Subcutaneous abdominal adipose tissue (tissue), 5 donors: ENCODE measurements around the gene PIEZO2.

ENCODE experiments used
- H3K27ac ChIP-seq: one replicate; pipeline ENCODE4 v1.7.0; 2013; ENCODE audit warnings: low read depth, mild to moderate bottlenecking, inconsistent platforms, low read length, moderate library complexity
- H3K27me3 ChIP-seq, 5 donors: one replicate each; pipeline ENCODE4 v1.7.0; 2013; ENCODE audit warnings: low read length in 5 of 5, inconsistent platforms in 1 of 5; ENCODE audit not compliant: control insufficient read depth in 5 of 5, insufficient read depth in 4 of 5
- H3K36me3 ChIP-seq, 5 donors: one replicate each; pipeline ENCODE4 v1.7.0; 2013; ENCODE audit warnings: low read length in 5 of 5; ENCODE audit not compliant: control insufficient read depth in 5 of 5, insufficient read depth in 5 of 5
- H3K4me1 ChIP-seq, 5 donors: one replicate each; pipeline ENCODE4 v1.7.0; 2013; ENCODE audit warnings: low read length in 5 of 5, mild to moderate bottlenecking in 3 of 5, moderate library complexity in 1 of 5; ENCODE audit not compliant: control insufficient read depth in 5 of 5, insufficient read depth in 5 of 5
- H3K4me3 ChIP-seq, 5 donors: one replicate each; pipeline ENCODE4 v1.7.0; 2013; ENCODE audit warnings: low read length in 5 of 5, low read depth in 1 of 5
- H3K9ac ChIP-seq, 5 donors: one replicate each; pipeline ENCODE4 v1.7.0; 2013; ENCODE audit warnings: low read length in 5 of 5, mild to moderate bottlenecking in 4 of 5, moderate library complexity in 3 of 5
- H3K9me3 ChIP-seq, 5 donors: one replicate each; pipeline ENCODE4 v1.7.0; 2013; ENCODE audit warnings: low read length in 5 of 5; ENCODE audit not compliant: control insufficient read depth in 5 of 5
- donor health status: healthy.
- donor health status: healthy.
- donor health status: healthy.
- donor health status: healthy.
- donor health status: healthy.

The PIEZO2 gene

DNA sequence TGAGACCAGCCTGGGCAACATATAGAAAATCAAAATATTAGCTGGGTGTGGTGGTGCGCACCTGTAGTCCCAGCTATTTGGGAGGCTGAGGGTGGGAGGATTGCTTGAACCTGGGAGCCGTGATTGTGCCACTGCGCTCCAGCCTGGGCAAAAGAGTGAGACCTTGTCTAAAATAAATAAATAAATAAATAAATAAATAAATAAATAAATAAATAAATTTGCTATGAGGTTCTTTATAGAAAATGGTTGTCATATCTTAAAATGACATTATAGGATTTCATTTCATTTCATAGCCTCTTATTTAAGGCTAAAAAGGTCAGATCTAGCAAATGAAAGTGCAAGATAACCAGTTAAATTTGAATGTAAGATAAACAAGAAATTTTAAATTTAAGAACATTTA lies 430.6 kb downstream of the PIEZO2 start:
- H3K27ac ChIP-seq, result no peak overlapping the region
- no peaks in the 10 kb centered on the region for H3K4me1 ChIP-seq
- H3K36me3 ChIP-seq, result no peaks in the 10 kb centered on the region
- no peaks in the 10 kb centered on the region for H3K9me3 ChIP-seq
- no peak overlapping the region for H3K9ac ChIP-seq
- H3K27me3 ChIP-seq, result no peaks in the 10 kb centered on the region
- no peak overlapping the region for H3K4me3 ChIP-seq

- Histone ChIP-seq H3K9ac (no peak overlapping the region), H3K4me1 (no peaks in the 10 kb centered on the region), H3K9me3 (no peaks in the 10 kb centered on the region), H3K27me3 (no peaks in the 10 kb centered on the region), H3K36me3 (no peaks in the 10 kb centered on the region), H3K4me3 (no peak overlapping the region), H3K27ac (no peak overlapping the region)
Measured at GRCh38 chr18:10715791-10716190, 433.6 kb downstream of the PIEZO2 start.

DNA sequence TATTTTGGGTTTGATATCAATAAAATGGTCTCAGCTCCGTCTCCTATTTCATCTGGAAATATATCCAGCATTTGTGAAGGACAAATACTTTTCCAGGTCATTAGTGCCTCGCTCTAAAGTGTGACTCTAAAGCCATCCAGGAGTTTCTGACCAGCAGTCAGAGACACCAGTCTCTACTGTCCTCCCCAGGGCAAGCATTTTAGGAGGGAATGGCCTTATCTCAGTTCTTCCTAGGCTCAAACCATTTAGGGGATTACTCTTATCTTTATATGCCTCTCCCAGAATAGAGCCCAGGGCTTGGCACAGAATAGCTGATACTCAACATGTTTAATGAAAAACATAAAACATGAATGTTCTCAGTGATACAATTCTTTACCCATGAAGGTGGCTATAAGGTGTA lies 436.0 kb downstream of the PIEZO2 start:
- no peak overlapping the region for H3K4me3 ChIP-seq
- no peaks in the 10 kb centered on the region for H3K27me3 ChIP-seq
- H3K9me3 ChIP-seq, result no peaks in the 10 kb centered on the region
- no peak overlapping the region for H3K27ac ChIP-seq
- no peaks in the 10 kb centered on the region for H3K4me1 ChIP-seq
- H3K9ac ChIP-seq, result no peak overlapping the region
- no peaks in the 10 kb centered on the region for H3K36me3 ChIP-seq

GRCh38 chr18:10707294-10707693 lies 442.1 kb downstream of the PIEZO2 start:
- no peaks in the 10 kb centered on the region for H3K9me3 ChIP-seq
- peaks cover 0 to 3% (median 0%) of the 10 kb centered on the region in 5 donors for H3K27me3 ChIP-seq
- no peak overlapping the region for H3K4me3 ChIP-seq
- no peaks in the 10 kb centered on the region for H3K36me3 ChIP-seq
- H3K27ac ChIP-seq, result no peak overlapping the region
- no peaks in the 10 kb centered on the region for H3K4me1 ChIP-seq
- no peak overlapping the region for H3K9ac ChIP-seq

DNA sequence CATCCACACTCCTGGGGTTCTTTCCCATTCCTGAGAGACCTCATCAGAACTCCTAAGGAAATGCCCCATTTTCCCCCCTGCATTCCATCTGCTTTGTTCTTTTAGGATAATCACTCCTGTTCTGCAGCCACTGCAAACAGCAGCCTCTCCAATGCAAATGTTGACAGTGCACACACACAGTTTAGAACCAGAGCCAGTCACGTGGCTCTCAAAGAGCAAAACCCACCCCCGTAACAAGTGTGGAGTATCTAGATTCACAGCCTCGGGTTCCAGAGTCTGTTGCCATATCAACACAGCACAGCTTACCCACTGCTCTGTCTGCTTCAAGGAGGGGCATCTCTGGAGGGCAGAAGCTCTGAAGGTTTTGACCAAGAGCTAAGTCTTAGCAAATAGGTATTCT lies 443.6 kb downstream of the PIEZO2 start:
- H3K9me3 ChIP-seq, result peaks cover 0 to 2% (median 0%) of the 10 kb centered on the region in 5 donors
- H3K27me3 ChIP-seq, result peaks cover 0 to 3% (median 0%) of the 10 kb centered on the region in 5 donors
- no peak overlapping the region for H3K27ac ChIP-seq
- no peaks in the 10 kb centered on the region for H3K4me1 ChIP-seq
- H3K4me3 ChIP-seq, result no peak overlapping the region
- H3K36me3 ChIP-seq, result no peaks in the 10 kb centered on the region
- no peak overlapping the region for H3K9ac ChIP-seq

DNA sequence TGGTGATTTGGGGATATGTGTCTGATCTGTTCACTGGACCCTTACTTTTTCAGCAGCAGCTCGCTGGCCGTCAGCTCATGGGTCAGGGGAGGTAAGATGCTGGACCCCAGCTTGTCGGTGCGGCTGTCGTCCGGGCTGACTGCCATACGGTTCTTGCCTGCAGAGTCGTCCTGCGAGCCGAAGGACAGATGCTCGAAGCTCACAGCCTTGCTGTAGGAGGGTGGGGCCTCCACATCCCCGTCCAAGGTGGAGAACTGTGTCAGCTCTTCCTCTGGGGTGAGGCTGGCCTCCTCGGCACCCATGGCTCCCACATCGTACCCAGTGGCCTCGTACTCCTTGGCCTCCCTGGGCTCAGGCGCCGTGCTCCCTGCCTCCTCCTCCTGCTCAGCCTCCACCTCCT lies 444.1 kb downstream of the PIEZO2 start:
- Histone ChIP-seq H3K36me3 (no peaks in the 10 kb centered on the region), H3K4me1 (no peaks in the 10 kb centered on the region), H3K27ac (no peak overlapping the region), H3K27me3 (peaks cover 0 to 3% (median 0%) of the 10 kb centered on the region in 5 donors), H3K9me3 (peaks cover 0 to 2% (median 0%) of the 10 kb centered on the region in 5 donors), H3K4me3 (no peak overlapping the region), H3K9ac (no peak overlapping the region)

DNA sequence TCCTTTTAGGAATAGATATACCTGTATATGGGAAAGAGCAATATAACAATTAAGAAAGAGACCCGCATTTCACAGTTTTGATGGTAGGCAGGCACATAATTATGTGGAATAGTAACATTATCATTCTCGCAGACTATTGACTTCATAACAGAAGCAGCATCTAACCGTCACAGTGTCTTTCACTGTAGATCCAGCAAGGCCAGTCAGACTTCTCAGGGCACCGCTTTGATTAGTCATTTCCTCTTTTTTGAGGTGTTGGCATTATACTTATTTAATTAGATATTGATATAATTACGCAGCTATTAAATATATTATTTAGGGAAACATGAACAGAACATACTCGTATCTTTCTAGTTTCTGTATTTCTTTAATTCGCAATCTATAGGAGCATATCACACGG lies 447.2 kb downstream of the PIEZO2 start:
- Histone ChIP-seq H3K36me3 (no peaks in the 10 kb centered on the region), H3K4me3 (no peak overlapping the region), H3K9ac (no peak overlapping the region), H3K4me1 (no peaks in the 10 kb centered on the region), H3K27me3 (peaks cover 0 to 3% (median 0%) of the 10 kb centered on the region in 5 donors), H3K27ac (no peak overlapping the region), H3K9me3 (peaks cover 0 to 2% (median 0%) of the 10 kb centered on the region in 5 donors)

DNA sequence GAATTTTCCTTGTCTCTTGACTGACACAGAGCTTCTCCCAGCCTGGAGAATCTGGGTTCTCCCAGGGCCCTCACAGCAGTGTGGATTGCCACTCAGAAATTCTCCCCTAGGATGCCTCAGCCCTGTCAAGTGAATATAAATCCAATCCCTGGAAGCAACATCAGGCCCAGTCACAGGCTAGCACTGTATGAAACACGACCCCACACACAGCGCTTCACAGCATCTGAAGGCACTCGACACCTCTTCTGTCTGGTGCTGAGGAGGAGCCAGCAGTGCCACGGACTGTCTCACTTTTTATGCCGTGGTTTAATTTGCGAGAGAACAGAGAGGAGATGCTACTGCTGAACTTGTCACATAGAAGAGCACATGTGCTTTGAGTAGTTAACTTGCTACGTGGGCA lies 459.0 kb downstream of the PIEZO2 start:
- Histone ChIP-seq H3K4me3 (no peak overlapping the region), H3K9me3 (no peaks in the 10 kb centered on the region), H3K9ac (no peak overlapping the region), H3K27me3 (peaks cover 0 to 3% (median 0%) of the 10 kb centered on the region in 5 donors), H3K27ac (no peak overlapping the region), H3K36me3 (no peaks in the 10 kb centered on the region), H3K4me1 (no peaks in the 10 kb centered on the region)

DNA sequence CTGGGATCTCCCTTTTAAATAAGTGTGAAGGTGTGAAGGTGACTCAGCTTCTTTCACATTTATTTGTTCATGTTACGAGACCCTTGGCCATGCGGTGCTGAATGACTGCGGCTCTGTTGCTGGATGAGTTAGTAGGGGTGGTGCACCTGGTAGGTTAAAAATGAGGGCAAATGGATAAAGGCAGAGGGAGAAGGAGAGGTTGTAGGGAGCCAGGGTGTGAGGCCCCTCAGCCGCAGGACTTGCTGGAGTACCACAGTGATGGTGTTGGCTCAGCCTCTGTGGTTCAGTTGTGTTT lies 459.4 kb downstream of the PIEZO2 start:
- H3K27me3 ChIP-seq, result peaks cover 0 to 3% (median 0%) of the 10 kb centered on the region in 5 donors
- H3K9me3 ChIP-seq, result no peaks in the 10 kb centered on the region
- no peak overlapping the region for H3K4me3 ChIP-seq
- H3K36me3 ChIP-seq, result no peaks in the 10 kb centered on the region
- no peak overlapping the region for H3K9ac ChIP-seq
- H3K27ac ChIP-seq, result no peak overlapping the region
- no peaks in the 10 kb centered on the region for H3K4me1 ChIP-seq

DNA sequence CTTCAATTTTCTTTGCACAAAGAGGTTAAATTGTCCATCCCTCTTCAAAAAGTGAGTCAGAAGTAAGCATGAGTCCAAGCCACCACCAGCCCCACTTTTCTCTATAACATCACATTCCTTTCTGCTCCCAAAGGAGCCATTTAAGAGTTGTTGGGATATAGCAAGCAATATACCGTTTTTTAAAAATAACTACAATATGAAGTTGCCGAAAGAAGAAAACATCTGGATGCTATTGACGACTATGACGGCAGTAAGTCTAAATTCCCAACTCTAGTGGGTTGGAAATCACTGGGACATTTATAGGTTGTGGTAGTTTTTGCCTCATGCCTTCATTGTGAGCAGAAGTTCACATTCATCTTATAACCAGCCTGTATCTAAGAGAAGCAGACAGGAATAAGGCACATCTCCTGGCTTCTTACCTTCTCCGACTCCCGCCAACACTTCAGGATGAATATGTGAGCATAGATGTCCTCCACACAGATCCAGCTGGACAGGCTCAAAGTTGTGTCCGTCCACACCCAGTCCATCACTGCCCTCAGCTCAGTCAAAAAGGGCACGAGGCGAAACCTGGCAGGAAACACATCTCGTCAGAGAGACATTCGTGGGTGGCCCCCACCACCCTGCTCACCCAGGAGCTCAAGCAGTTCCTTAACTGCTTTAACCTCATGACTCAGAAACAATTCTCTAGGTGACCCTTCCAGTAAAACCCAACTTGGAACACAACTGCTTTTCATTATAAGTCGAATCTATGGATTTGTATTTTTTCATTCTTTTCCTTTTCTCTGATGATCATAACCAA lies 459.9 kb downstream of the PIEZO2 start:
- H3K27ac ChIP-seq, result no peak overlapping the region
- H3K4me1 ChIP-seq, result no peaks in the 10 kb centered on the region
- H3K27me3 ChIP-seq, result peaks cover 0 to 3% (median 0%) of the 10 kb centered on the region in 5 donors
- H3K9ac ChIP-seq, result no peak overlapping the region
- no peaks in the 10 kb centered on the region for H3K36me3 ChIP-seq
- no peak overlapping the region for H3K4me3 ChIP-seq
- H3K9me3 ChIP-seq, result no peaks in the 10 kb centered on the region
